Liver (tissue), 3 donors: ENCODE measurements around the gene MTMR2.

Source experiments
- ATF3 ChIP-seq: IDR thresholded peaks from 2 replicates; pipeline ENCODE4 v1.6.1; 2016; ENCODE audit warnings: antibody characterized with exemption
- CTCF ChIP-seq: fragments of 150-350 bp; IDR thresholded peaks from 2 replicates; pipeline ENCODE4 v1.5.1; 2017; ENCODE audit warnings: improper control_type of control experiment, low read depth, low read length; ENCODE audit not compliant: missing input control
- FOXA1 ChIP-seq: IDR thresholded peaks from 2 replicates; pipeline ENCODE4 v1.6.1; 2016; ENCODE audit warnings: antibody characterized with exemption
- GABPA ChIP-seq, 2 donors: IDR thresholded peaks in 1 of 2; conservative IDR thresholded peaks in 1 of 2; 2 replicates each; pipeline ENCODE4 v1.6.1; 2016; ENCODE audit warnings: antibody characterized with exemption in 2 of 2, mild to moderate bottlenecking in 1 of 2, moderate library complexity in 1 of 2
- JUND ChIP-seq, 2 donors: IDR thresholded peaks; 2 replicates each; pipeline ENCODE4 v1.6.1; 2016; ENCODE audit warnings: antibody characterized with exemption in 2 of 2
- MAX ChIP-seq: IDR thresholded peaks from 2 replicates; pipeline ENCODE4 v1.6.1; 2016; ENCODE audit warnings: antibody characterized with exemption
- RAD21 ChIP-seq, 2 donors: IDR thresholded peaks; 2 replicates each; pipeline ENCODE4 v1.6.1; 2016; ENCODE audit warnings: antibody characterized with exemption in 2 of 2, mild to moderate bottlenecking in 2 of 2
- RXRA ChIP-seq, 2 donors: IDR thresholded peaks; 2 replicates each; pipeline ENCODE4 v1.6.1; 2017 to 2018; ENCODE audit warnings: antibody characterized with exemption in 2 of 2, mild to moderate bottlenecking in 1 of 2
- TAF1 ChIP-seq: conservative IDR thresholded peaks from 2 replicates; pipeline ENCODE4 v1.6.1; 2016; ENCODE audit warnings: antibody characterized with exemption, mild to moderate bottlenecking
- donor health status: healthy.
- donor health status: healthy.

- TF ChIP-seq CTCF (no peak), TAF1 (no peak), RAD21 (IDR thresholded peaks at IDR 0.05) (no peak), ATF3 (no peak), RXRA (IDR thresholded peaks at IDR 0.05) (no peak), JUND (IDR thresholded peaks at IDR 0.05) (no peak), MAX (no peak), GABPA (IDR thresholded peaks at IDR 0.05 in 1 of 2, conservative IDR thresholded peaks at IDR 0.05 in 1 of 2) (no peak), FOXA1 (no peak)
These were observed 5.9 kb downstream of the MTMR2 start for GRCh38 chr11:95918056-95918455.
